ENCODE measurements around the gene RBM4.
A peak's percentile ranks its signal among the peaks of the same experiment; 100 is the strongest.

The RBM4 gene

DNA sequence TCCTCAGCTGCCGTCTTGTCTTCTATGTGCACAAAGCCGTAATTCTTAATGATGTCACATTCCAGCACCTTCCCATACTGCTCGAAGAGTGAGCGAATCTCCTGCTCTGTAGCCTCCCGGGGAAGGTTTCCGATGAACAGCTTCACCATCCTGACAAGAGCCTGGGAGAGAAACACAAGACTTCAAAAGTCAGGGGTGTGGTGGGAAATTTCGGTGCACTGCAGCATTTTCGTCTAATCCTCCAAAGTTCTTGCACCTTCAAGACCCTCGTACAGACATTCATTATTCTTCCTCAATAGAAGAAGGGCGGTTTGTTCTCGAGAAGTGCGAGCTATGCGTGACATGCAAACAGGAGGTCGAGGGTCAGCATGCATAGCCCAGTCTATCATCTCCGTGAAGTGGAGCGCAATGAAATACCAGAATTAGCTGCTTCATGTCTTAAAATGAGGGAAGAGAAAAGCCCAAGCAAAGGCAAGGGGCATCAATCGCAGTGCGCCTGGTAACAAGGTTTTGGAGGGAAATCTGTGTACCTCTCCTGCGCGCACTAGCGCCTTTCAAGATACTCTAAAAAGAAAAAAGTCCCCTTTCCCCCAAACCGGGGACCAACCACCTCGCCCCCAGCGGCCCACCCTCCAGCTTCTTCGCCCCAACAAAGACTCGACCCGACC lies 38.6 kb downstream of the RBM4 start:
- DNase-seq (ENCODE audit: low read depth in 1 of 2, low spot score in 1 of 2), result no peak
- no peak for TF ChIP-seq JUND (IDR thresholded peaks at IDR 0.05; ENCODE audit: low read depth)
- in situ Hi-C loops (cut with HindIII; ENCODE audit: low pct_unique_long_range_greater_than_20kb, low sequenced_read_pairs), result no loop called here

DNA sequence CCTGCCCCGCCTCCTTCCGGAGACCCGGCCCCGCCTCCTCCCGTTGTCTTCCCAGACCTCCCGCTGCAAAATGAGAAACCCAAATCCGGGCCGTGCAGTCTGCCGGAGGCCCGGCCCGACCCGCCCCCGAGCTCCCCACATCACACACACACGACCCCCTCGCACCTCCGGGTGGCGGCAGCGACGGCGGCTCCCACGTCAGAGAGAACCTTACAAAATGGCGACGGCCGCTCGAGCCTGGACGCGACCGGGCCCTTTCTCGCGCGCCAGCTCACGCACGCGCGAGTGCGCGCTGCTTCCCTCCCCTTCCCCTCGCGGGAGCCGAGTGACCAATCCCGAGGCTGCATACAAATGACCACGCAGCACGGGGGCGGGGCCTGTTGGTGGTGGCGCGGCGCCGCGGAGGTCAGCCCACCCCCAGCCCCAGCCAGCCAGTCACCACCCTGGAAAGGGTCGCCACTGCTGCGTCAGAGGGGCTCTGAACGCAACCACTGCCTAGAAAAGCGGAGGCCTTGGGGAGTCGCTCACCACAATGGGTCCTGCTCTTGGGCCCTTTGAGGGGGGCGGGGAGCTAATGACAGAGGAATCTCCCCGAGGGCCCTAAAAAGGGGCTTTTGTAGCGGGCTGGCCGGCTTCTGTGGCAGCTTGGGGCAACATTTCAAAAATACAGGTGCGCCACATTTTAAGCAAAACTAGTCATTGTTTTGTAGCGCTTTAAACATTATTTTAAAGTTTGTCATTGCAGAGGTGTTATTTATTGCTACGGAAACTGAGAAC lies 39.3 kb downstream of the RBM4 start, which contains the start of gene RBM4B:
RBM4B (minus strand) TSS at position 289 of the 777 bp plus-strand sequence. CDS start 808 bp downstream, outside the sequence.
- in situ Hi-C loops (cut with HindIII; ENCODE audit: low pct_unique_long_range_greater_than_20kb, low sequenced_read_pairs), result no loop called here
- no peak for TF ChIP-seq JUND (IDR thresholded peaks at IDR 0.05; ENCODE audit: low read depth)
- peak; percentile 96 to 98 for DNase-seq (ENCODE audit: low read depth in 1 of 2, low spot score in 1 of 2)

DNA sequence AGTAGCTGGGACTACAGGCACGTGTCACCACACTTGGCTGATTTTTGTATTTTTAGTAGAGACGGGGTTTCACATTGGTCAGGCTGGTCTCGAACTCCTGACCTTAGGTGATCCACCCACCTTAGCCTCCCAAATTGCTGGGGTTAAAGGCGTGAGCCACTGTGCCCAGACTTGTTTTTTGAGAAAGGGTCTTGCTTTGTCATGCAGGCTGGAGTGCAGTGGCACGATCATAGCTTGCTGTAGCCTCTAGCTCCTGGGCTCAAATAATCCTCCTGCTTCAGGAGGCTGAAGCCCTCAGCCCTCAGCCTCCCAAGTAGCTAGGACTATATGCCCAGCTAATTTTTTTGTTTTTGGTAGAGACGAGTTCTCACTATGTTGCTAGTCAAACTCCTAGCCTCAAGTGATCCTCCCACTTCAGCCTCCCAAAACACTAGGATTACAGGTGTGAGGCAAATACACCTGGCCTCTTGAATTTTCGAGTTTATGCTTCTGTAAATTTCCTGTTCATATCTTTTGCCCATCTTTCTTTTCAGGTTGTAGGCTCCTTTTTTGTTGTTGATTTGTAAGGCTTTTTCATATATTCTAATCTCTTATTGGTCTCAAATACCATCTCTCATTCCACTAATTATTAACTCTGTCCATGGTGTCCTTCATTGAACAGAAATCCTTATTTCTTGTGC lies 42.6 kb downstream of the RBM4 start:
- in situ Hi-C loops (cut with HindIII; ENCODE audit: low pct_unique_long_range_greater_than_20kb, low sequenced_read_pairs), result no loop called here
- TF ChIP-seq JUND (IDR thresholded peaks at IDR 0.05; ENCODE audit: low read depth), result no peak

DNA sequence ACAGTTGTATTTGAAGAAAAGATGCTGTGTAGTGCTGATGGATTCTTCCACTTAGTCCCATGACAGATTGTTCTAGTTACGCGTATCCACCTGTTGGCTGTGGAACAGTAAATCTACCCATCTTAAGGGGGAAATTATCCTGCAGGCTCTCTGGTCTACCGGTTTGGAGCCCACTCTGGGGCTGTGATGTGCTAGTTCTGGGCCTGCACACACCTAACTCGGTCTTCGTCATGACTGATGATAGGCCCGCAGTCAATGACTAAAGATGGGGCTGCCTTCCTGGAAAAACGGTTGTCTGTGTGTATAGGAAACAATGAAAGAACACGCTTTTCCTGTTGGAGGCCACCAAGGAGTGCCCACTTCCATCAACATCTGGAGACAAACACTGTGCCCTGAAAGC lies 45.4 kb downstream of the RBM4 start:
- DNase-seq (ENCODE audit: low read depth in 1 of 2, low spot score in 1 of 2), result no peak
- in situ Hi-C loops (cut with HindIII; ENCODE audit: low pct_unique_long_range_greater_than_20kb, low sequenced_read_pairs), result no loop called here
- TF ChIP-seq JUND (IDR thresholded peaks at IDR 0.05; ENCODE audit: low read depth), result no peak

More for the DNA sequence above, 42.6 kb downstream of the RBM4 start:
- DNase-seq (ENCODE audit: low read depth in 1 of 2, low spot score in 1 of 2), result no peak

DNA sequence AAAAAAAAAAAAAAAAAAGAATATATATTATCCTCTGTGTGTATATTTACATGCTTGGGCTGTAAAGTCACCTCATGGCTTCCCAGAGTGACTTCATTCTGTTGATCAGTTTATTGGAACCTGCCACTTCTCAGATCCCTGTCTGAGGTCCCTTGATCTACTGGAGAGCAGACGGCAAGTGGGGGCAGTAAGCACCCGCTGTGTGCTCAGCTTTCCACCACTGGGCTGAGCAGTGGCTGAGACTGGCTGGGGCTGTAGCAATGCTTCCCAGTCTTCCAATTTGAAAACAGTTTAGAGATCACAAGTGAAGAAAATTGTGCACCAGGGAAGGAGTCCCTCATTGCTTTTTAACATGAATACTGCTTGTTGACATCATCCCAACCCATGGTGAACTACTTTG lies 46.1 kb downstream of the RBM4 start:
- no peak for DNase-seq (ENCODE audit: low read depth in 1 of 2, low spot score in 1 of 2)
- in situ Hi-C loops (cut with HindIII; ENCODE audit: low pct_unique_long_range_greater_than_20kb, low sequenced_read_pairs), result no loop called here

DNA sequence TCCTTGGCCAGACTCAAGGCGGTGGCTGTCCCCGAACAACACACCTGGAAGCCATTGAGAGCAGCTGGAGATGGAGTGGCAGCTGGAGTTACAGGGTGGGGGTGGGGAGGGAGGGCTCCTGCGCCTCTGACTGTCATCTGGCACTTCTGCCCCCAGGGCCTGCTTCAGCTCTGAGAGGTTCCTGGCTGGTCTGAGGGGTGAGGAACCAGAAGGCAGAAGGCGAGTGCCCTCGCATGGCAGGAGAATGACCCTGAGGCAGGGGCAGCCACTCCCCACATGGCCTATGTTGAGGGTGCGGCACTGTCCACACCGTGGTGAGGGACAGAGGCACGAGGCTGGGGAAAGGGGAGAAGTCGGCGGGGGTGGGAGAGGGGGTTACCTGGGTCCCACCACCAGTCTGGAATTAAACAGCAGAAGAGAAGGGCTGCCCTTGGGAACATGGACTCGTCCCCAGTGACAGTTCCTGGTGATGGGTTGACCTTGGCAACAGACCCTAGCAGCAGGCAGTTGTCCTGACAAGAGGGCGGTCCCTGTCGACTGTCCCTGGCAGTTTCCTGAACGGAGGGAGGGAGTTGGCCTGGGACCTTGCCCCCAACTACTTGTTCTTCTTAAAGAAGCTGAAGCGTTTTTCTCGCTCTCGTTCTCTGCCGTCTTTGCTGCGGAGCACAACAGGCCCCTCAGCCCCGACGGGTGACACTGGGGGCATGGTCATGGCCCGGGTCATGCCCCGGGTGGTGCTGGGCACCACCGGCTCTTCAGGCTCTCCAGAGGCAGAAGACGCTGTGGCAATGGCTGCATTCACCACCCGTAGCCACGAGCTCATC lies 47.0 kb downstream of the RBM4 start:
- in situ Hi-C loops (cut with HindIII; ENCODE audit: low pct_unique_long_range_greater_than_20kb, low sequenced_read_pairs), result no loop called here
- no peak for DNase-seq (ENCODE audit: low read depth in 1 of 2, low spot score in 1 of 2)
- TF ChIP-seq JUND (IDR thresholded peaks at IDR 0.05; ENCODE audit: low read depth), result no peak

More for the DNA sequence above, 46.1 kb downstream of the RBM4 start:
- TF ChIP-seq JUND (IDR thresholded peaks at IDR 0.05; ENCODE audit: low read depth), result no peak

DNA sequence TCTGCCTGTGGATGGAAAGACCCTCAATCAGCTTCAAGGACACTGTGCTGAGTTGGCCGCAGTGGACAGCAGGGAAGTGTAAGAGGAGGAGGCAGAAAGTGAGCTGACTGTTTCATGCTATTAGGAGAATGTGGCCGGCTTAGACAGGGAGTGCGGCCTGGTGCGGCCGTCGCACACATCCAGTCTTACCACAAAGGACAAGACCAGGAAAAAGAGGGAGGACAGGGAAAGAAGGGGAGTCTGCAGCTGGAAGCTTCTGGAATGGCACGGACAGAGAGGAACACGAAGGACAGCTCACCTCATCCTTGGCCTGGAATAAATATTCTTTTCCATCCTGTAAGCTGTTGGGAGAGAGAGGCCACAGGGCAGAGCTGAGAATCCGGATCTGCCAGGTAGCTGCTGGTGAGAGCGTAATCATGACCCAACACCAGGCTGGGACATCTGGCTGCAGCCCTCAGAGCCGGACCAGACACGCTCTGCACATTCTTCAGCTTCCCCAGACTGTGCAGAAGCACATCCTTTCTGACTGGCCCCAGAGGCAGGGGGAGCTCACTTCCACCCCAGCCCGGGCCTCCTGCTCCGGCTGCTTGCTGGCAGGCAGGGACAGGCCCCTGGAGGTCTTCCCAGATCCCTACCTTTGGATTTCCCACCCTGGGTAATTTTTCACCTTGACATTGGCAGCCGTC lies 47.7 kb downstream of the RBM4 start:
- in situ Hi-C loops (cut with HindIII; ENCODE audit: low pct_unique_long_range_greater_than_20kb, low sequenced_read_pairs), result no loop called here
- no peak for DNase-seq (ENCODE audit: low read depth in 1 of 2, low spot score in 1 of 2)
- TF ChIP-seq JUND (IDR thresholded peaks at IDR 0.05; ENCODE audit: low read depth), result no peak

DNA sequence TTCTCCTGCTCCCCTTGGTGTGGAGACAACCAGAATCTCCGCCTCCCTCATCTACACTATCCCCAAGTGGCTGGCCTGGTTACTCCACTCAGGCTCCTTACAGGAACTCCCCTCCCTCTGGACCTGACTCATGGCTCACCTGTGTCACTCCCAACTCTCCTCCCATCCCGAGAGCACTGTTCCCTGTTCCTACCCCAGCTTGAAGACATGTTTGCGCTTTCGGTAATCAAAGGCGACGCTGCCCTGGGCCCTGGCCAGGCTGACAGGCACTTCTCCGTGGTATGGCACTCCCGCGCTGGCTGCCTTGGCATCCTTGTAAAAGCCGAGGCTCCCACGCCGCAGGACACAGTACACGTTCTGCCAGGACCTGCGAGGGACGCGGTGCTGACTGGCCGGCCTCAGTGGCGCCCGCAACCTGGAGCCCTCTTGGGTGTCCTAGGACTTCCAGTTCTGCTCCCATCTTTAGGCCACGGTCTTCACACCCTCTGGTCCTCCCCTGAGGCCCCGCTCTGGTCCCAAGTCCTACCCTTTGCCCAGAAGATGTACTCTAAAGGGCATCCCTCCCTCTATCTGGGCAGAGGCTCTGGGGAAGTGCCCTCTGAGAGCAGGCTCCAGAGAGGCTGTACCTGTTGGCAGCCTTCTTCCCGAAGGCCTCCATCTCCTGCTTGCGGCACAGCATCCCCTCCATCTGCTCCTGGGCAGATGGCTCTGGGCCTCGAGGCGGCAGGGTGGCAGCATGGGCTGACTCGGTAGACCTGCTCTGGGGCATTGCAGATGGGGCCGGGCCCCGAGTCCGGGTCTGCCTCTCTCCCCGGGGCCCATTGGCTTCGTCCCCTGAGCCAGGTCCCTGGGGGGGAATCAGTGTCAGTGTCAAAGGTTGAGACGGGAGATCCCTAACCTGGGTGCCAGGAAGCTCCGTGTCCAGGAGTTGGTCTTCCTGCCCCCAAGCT lies 48.6 kb downstream of the RBM4 start:
- in situ Hi-C loops (cut with HindIII; ENCODE audit: low pct_unique_long_range_greater_than_20kb, low sequenced_read_pairs), result no loop called here
- TF ChIP-seq JUND (IDR thresholded peaks at IDR 0.05; ENCODE audit: low read depth), result no peak
- DNase-seq (ENCODE audit: low read depth in 1 of 2, low spot score in 1 of 2), result no peak

DNA sequence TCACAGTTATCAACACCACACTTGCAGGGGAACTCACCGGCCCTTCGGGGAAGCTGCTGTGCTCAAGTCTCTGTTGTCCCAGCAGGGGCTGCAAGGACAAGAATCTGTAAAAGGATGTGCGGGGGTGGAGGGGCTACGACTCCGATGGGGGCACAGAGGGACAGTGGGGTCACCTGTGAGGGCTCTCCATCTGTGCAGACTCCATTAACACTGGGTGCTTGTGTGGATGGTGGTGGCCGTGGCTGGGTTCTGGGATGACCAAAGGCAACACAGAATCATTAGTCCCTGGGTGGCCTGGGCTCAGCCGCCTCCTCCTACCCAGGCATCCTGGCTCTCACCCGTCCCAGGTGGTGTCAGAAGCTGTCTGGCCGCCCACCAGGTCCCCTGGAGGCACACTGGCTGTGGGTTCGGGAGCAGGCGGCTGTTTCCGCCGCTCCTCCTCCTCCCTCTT lies 49.4 kb downstream of the RBM4 start:
- no peak for TF ChIP-seq JUND (IDR thresholded peaks at IDR 0.05; ENCODE audit: low read depth)
- in situ Hi-C loops (cut with HindIII; ENCODE audit: low pct_unique_long_range_greater_than_20kb, low sequenced_read_pairs), result no loop called here

DNA sequence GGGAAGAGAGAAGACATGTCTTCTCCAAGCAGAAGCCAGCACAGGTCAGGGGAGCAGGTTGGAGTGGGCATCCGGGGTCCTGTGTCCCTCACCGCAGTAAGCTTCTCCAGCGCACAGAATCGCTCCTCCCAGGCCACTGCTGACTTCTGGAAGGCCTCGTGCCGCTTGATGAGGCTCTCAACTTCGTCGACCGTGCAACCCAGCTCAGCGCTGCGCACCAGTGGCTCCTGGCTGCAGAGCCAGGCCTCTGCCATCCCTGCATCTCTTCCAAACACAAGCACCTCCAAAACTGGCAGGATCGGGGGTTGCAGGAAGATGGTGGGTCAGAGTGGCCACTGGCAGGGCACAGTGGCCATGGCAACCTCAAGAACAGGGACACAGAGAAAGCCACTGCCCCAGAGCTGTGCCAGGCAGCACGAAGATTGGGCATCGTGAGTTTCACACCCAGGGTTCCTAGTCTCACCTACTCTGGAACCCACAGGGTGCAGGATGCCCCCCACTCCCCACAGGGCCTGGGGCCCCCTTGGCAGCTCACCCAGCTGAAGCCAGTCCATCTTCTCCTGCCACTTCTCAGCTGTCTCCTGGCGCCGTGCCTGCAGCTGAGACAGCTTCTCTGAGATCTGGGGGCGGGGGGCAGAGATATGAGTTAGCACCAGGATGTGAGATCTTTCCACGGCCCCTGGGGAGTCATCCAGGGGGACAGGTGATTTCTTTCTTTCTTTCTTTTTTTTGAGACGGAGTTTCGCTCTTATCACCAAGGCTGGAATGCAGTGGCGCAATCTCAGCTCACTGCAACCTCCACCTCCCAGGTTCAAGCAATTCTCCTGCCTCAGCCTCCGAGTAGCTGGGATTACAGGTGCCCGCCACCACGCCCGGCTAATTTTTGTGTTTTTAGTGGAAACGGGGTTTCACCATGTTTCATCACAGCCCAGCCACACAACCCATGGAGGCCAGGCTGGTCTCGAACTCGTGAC lies 50.3 kb downstream of the RBM4 start:
- no peak for DNase-seq (ENCODE audit: low read depth in 1 of 2, low spot score in 1 of 2)
- in situ Hi-C loops (cut with HindIII; ENCODE audit: low pct_unique_long_range_greater_than_20kb, low sequenced_read_pairs), result no loop called here
- no peak for TF ChIP-seq JUND (IDR thresholded peaks at IDR 0.05; ENCODE audit: low read depth)

More for the DNA sequence above, 49.4 kb downstream of the RBM4 start:
- no peak for DNase-seq (ENCODE audit: low read depth in 1 of 2, low spot score in 1 of 2)

All from T47D (cell line).